ENCODE results near the gene CLSTN1. TPM values are rescaled to one million over a fixed set of nuclear protein-coding genes. Genes with fewer than 3 reads are reported as not detected.

Gene CLSTN1
- total and polyA plus RNA-seq, 2 experiments from 2014 or later, result 56.8 to 67.8 TPM

GRCh38 chr1:9687120-9687873 is 136.5 kb downstream of the CLSTN1 start:
- TF ChIP-seq EZH2 (IDR thresholded peaks at IDR 0.05; ENCODE audit: insufficient read depth, poor library complexity, severe bottlenecking) (no peak), EZH2phosphoT487 (IDR thresholded peaks at IDR 0.05; ENCODE audit: insufficient read depth, low read depth) (no peak)
- DNase-seq, result peak; percentile 69
- no peaks in the 10 kb centered on the region for H3K9me2 ChIP-seq (ENCODE audit: insufficient read depth)
- H3K79me2 ChIP-seq (ENCODE audit: insufficient read depth), result no peaks in the 10 kb centered on the region; the same call in 1 of the 2 replicates
- H3K9ac ChIP-seq, result peak overlapping the region; percentile 55
- WGBS, 2 experiments (ENCODE audit: low coverage in 1 of 2, low lambda C conversion rate in 2 of 2, missing lambda C conversion rate in 2 of 2), result 2 to 4% methylated on average over 21 to 34 of the region's 42 CpGs
- no peaks in the 10 kb centered on the region for H3K27me3 ChIP-seq (replicated peaks; ENCODE audit: insufficient read depth)
- peak overlapping the region; percentile 69 for H2AFZ ChIP-seq
- H3F3A ChIP-seq (ENCODE audit: insufficient read depth), result 0 out of 2 replicates have a peak, but pooled peaks cover 14% of the 10 kb centered on the region
- no peaks in the 10 kb centered on the region for H3K36me3 ChIP-seq (ENCODE audit: low read depth)
- H3K4me1 ChIP-seq (ENCODE audit: insufficient read depth), result peaks cover 21% of the 10 kb centered on the region
- no peak overlapping the region for H3K27ac ChIP-seq
- H3K4me2 ChIP-seq (ENCODE audit: unreplicated experiment), result peak overlapping the region; percentile 84
- no peaks in the 10 kb centered on the region for H3K9me3 ChIP-seq (ENCODE audit: low read depth)
- peak overlapping the region; percentile 76 for H3K4me3 ChIP-seq
- H4K20me1 ChIP-seq (ENCODE audit: insufficient read depth), result no peaks in the 10 kb centered on the region
- in situ Hi-C loops (cut with MboI), result no loop called here

- Histone ChIP-seq H3F3A (ENCODE audit: insufficient read depth) (0 out of 2 replicates have a peak, but pooled peaks cover 14% of the 10 kb centered on the region), H2AFZ (no peak overlapping the region), H3K9me2 (ENCODE audit: insufficient read depth) (no peaks in the 10 kb centered on the region), H3K4me1 (ENCODE audit: insufficient read depth) (peaks cover 9% of the 10 kb centered on the region; the same call in 1 of the 2 replicates), H3K9me3 (ENCODE audit: low read depth) (no peaks in the 10 kb centered on the region), H3K4me2 (ENCODE audit: unreplicated experiment) (no peak overlapping the region), H3K4me3 (no peak overlapping the region), H3K36me3 (ENCODE audit: low read depth) (no peaks in the 10 kb centered on the region), H3K79me2 (ENCODE audit: insufficient read depth) (no peaks in the 10 kb centered on the region), H3K27ac (no peak overlapping the region), H4K20me1 (ENCODE audit: insufficient read depth) (no peaks in the 10 kb centered on the region), H3K27me3 (replicated peaks; ENCODE audit: insufficient read depth) (no peaks in the 10 kb centered on the region), H3K9ac (no peak overlapping the region)
- 100% methylated on average over 1 of the region's 1 CpG for WGBS, 2 experiments (ENCODE audit: low coverage in 1 of 2, low lambda C conversion rate in 2 of 2, missing lambda C conversion rate in 2 of 2)
- DNase-seq, result no peak
- TF ChIP-seq EZH2phosphoT487 (IDR thresholded peaks at IDR 0.05; ENCODE audit: insufficient read depth, low read depth) (no peak), EZH2 (IDR thresholded peaks at IDR 0.05; ENCODE audit: insufficient read depth, poor library complexity, severe bottlenecking) (no peak)
- in situ Hi-C loops (cut with MboI), result no loop called here
These were observed 139.0 kb downstream of the CLSTN1 start for GRCh38 chr1:9684801-9685200.

- H3F3A ChIP-seq (ENCODE audit: insufficient read depth), result no peaks in the 10 kb centered on the region
- DNase-seq, result no peak
- no peak overlapping the region for H3K4me2 ChIP-seq (ENCODE audit: unreplicated experiment)
- TF ChIP-seq EZH2phosphoT487 (IDR thresholded peaks at IDR 0.05; ENCODE audit: insufficient read depth, low read depth), result no peak
- TF ChIP-seq EZH2 (IDR thresholded peaks at IDR 0.05; ENCODE audit: insufficient read depth, poor library complexity, severe bottlenecking), result no peak
- H3K36me3 ChIP-seq (ENCODE audit: low read depth), result no peaks in the 10 kb centered on the region
- H3K9me2 ChIP-seq (ENCODE audit: insufficient read depth), result no peaks in the 10 kb centered on the region
- no peaks in the 10 kb centered on the region for H4K20me1 ChIP-seq (ENCODE audit: insufficient read depth)
- no peaks in the 10 kb centered on the region for H3K9me3 ChIP-seq (ENCODE audit: low read depth)
- H3K27me3 ChIP-seq (replicated peaks; ENCODE audit: insufficient read depth), result no peaks in the 10 kb centered on the region
- H3K27ac ChIP-seq, result no peak overlapping the region
- no peaks in the 10 kb centered on the region for H3K4me1 ChIP-seq (ENCODE audit: insufficient read depth)
- in situ Hi-C loops (cut with MboI), result no loop called here
- no peak overlapping the region for H3K9ac ChIP-seq
- no peak overlapping the region for H2AFZ ChIP-seq
- H3K4me3 ChIP-seq, result no peak overlapping the region
- no peaks in the 10 kb centered on the region for H3K79me2 ChIP-seq (ENCODE audit: insufficient read depth)
- 95 to 97% methylated on average over 6 of the region's 6 CpGs for WGBS, 2 experiments (ENCODE audit: low coverage in 1 of 2, low lambda C conversion rate in 2 of 2, missing lambda C conversion rate in 2 of 2)
These were observed 142.9 kb downstream of the CLSTN1 start for GRCh38 chr1:9680828-9681227.

GRCh38 chr1:9680091-9680490 is 143.7 kb downstream of the CLSTN1 start:
- H3K9ac ChIP-seq, result no peak overlapping the region
- in situ Hi-C loops (cut with MboI), result no loop called here
- no peaks in the 10 kb centered on the region for H3K36me3 ChIP-seq (ENCODE audit: low read depth)
- no peak for DNase-seq
- TF ChIP-seq EZH2 (IDR thresholded peaks at IDR 0.05; ENCODE audit: insufficient read depth, poor library complexity, severe bottlenecking) (no peak), EZH2phosphoT487 (IDR thresholded peaks at IDR 0.05; ENCODE audit: insufficient read depth, low read depth) (no peak)
- 84 to 96% methylated on average over 2 of the region's 2 CpGs for WGBS, 2 experiments (ENCODE audit: low coverage in 1 of 2, low lambda C conversion rate in 2 of 2, missing lambda C conversion rate in 2 of 2)
- H3K9me2 ChIP-seq (ENCODE audit: insufficient read depth), result no peaks in the 10 kb centered on the region
- no peak overlapping the region for H2AFZ ChIP-seq
- no peaks in the 10 kb centered on the region for H3K27me3 ChIP-seq (replicated peaks; ENCODE audit: insufficient read depth)
- H3K79me2 ChIP-seq (ENCODE audit: insufficient read depth), result no peaks in the 10 kb centered on the region
- H3K4me3 ChIP-seq, result no peak overlapping the region
- H4K20me1 ChIP-seq (ENCODE audit: insufficient read depth), result no peaks in the 10 kb centered on the region
- no peaks in the 10 kb centered on the region for H3K4me1 ChIP-seq (ENCODE audit: insufficient read depth)
- no peak overlapping the region for H3K4me2 ChIP-seq (ENCODE audit: unreplicated experiment)
- no peaks in the 10 kb centered on the region for H3K9me3 ChIP-seq (ENCODE audit: low read depth)
- no peak overlapping the region for H3K27ac ChIP-seq
- H3F3A ChIP-seq (ENCODE audit: insufficient read depth), result no peaks in the 10 kb centered on the region

Other genes starting within 250 kb of the CLSTN1 start
- gene TMEM201, start 235.1 kb downstream of the CLSTN1 start, total RNA-seq (2014; rRNA removed; shearing (Covaris generic)), result 4.7 and 5.7 TPM in 2 replicates
- 6.7 and 7.2 TPM in 2 replicates for gene TMEM201, start 235.1 kb downstream of the CLSTN1 start, polyA plus RNA-seq (2016; fragmentation: Nextera tagmentation; extraction: Ambion mirVana)
- gene PIK3CD, start 172.2 kb downstream of the CLSTN1 start, total RNA-seq (2014; rRNA removed; shearing (Covaris generic)), result 7.1 and 8.0 TPM in 2 replicates
- 3.3 and 3.5 TPM in 2 replicates for gene PIK3CD, start 172.2 kb downstream of the CLSTN1 start, polyA plus RNA-seq (2016; fragmentation: Nextera tagmentation; extraction: Ambion mirVana)
- gene CTNNBIP1, start 86.3 kb upstream of the CLSTN1 start, total RNA-seq (2014; rRNA removed; shearing (Covaris generic)), result 12.5 and 31.0 TPM in 2 replicates
- 21.8 and 22.2 TPM in 2 replicates for gene CTNNBIP1, start 86.3 kb upstream of the CLSTN1 start, polyA plus RNA-seq (2016; fragmentation: Nextera tagmentation; extraction: Ambion mirVana)
- gene LZIC, start 119.4 kb upstream of the CLSTN1 start, total RNA-seq (2014; rRNA removed; shearing (Covaris generic)), result 21.2 and 24.0 TPM in 2 replicates
- 26.0 and 31.4 TPM in 2 replicates for gene LZIC, start 119.4 kb upstream of the CLSTN1 start, polyA plus RNA-seq (2016; fragmentation: Nextera tagmentation; extraction: Ambion mirVana)
- 12.5 and 15.2 TPM in 2 replicates for gene NMNAT1, start 119.5 kb upstream of the CLSTN1 start, total RNA-seq (2014; rRNA removed; shearing (Covaris generic))
- 18.6 and 18.8 TPM in 2 replicates for gene NMNAT1, start 119.5 kb upstream of the CLSTN1 start, polyA plus RNA-seq (2016; fragmentation: Nextera tagmentation; extraction: Ambion mirVana)
- gene RBP7, start 173.3 kb upstream of the CLSTN1 start, total RNA-seq (2014; rRNA removed; shearing (Covaris generic)), result not detected in 2 replicates
- gene RBP7, start 173.3 kb upstream of the CLSTN1 start, polyA plus RNA-seq (2016; fragmentation: Nextera tagmentation; extraction: Ambion mirVana), result 0.33 TPM in 1 of 2 replicates, not detected in the other
- gene UBE4B, start 209.0 kb upstream of the CLSTN1 start, total RNA-seq (2014; rRNA removed; shearing (Covaris generic)), result 27.6 and 29.3 TPM in 2 replicates
- gene UBE4B, start 209.0 kb upstream of the CLSTN1 start, polyA plus RNA-seq (2016; fragmentation: Nextera tagmentation; extraction: Ambion mirVana), result 14.3 and 15.8 TPM in 2 replicates